GM23338 (cell line): ENCODE results near the gene ARHGEF1. TPM values are rescaled to one million over a fixed set of nuclear protein-coding genes. Genes with fewer than 3 reads are reported as not detected.

Experiments used
- ATAC-seq: fragments of 200-7000 bp; cut with Tn5 transposase; 3 replicates; pipeline ENCODE4 v1.9.1; 2020
- DNase-seq: peaks from one replicate; pipeline ENCODE4 v3.0.0-alpha.2; 2015; ENCODE audit warnings: low spot score
- H2AFZ ChIP-seq: fragments of 200-600 bp; sonication (generic); 2 replicates; pipeline ENCODE4 v1.8.0; 2016; ENCODE audit warnings: antibody characterized with exemption, mild to moderate bottlenecking, moderate library complexity
- H3F3A ChIP-seq: fragments of 200-600 bp; sonication (generic); replicated peaks from 2 replicates; pipeline ENCODE4 v1.8.0; 2017; ENCODE audit warnings: antibody characterized with exemption, mixed run types, low read depth
- H3K27ac ChIP-seq: fragments of 200-600 bp; sonication (generic); 2 replicates; pipeline ENCODE4 v1.6.1; 2016; ENCODE audit warnings: low read depth
- H3K27me3 ChIP-seq: fragments of 200-600 bp; sonication (generic); 2 replicates; pipeline ENCODE4 v1.8.0; 2016; ENCODE audit warnings: mild to moderate bottlenecking, mixed run types, moderate library complexity; ENCODE audit not compliant: insufficient read depth
- H3K36me3 ChIP-seq: fragments of 200-600 bp; sonication (generic); 2 replicates; pipeline ENCODE4 v1.8.0; 2016; ENCODE audit warnings: mild to moderate bottlenecking; ENCODE audit not compliant: insufficient read depth
- H3K4me1 ChIP-seq: fragments of 200-600 bp; sonication (generic); 2 replicates; pipeline ENCODE4 v1.8.0; 2016; ENCODE audit warnings: mild to moderate bottlenecking, moderate library complexity; ENCODE audit not compliant: insufficient read depth
- H3K4me2 ChIP-seq: fragments of 200-600 bp; sonication (generic); 2 replicates; pipeline ENCODE4 v1.7.1; 2017; ENCODE audit warnings: mixed run types
- H3K4me3 ChIP-seq: fragments of 200-600 bp; sonication (generic); 2 replicates; pipeline ENCODE4 v1.6.1; 2016; ENCODE audit warnings: mixed run types
- H3K79me2 ChIP-seq: fragments of 200-600 bp; sonication (generic); replicated peaks from 2 replicates; pipeline ENCODE4 v1.8.0; 2017; ENCODE audit warnings: mild to moderate bottlenecking; ENCODE audit not compliant: insufficient read depth
- H3K9me2 ChIP-seq: fragments of 200-600 bp; sonication (generic); 2 replicates; pipeline ENCODE4 v1.8.0; 2017; ENCODE audit not compliant: insufficient read depth
- H4K20me1 ChIP-seq: fragments of 200-600 bp; sonication (generic); replicated peaks from 2 replicates; pipeline ENCODE4 v1.8.0; 2017; ENCODE audit warnings: mild to moderate bottlenecking; ENCODE audit not compliant: insufficient read depth
- H3K27ac Mint-ChIP-seq: 2 replicates; pipeline ENCODE4 v1.8.0; 2020; ENCODE audit warnings: inconsistent platforms, mild to moderate bottlenecking, moderate library complexity, mixed read lengths
- H3K27me3 Mint-ChIP-seq: 3 replicates; pipeline ENCODE4 v1.8.0; 2022; ENCODE audit warnings: low read depth, mild to moderate bottlenecking, moderate library complexity, mixed read lengths, inconsistent platforms; ENCODE audit not compliant: insufficient read depth, poor library complexity
- H3K36me3 Mint-ChIP-seq: 3 replicates; pipeline ENCODE4 v1.8.0; 2021; ENCODE audit warnings: low read depth, mild to moderate bottlenecking, inconsistent platforms, moderate library complexity, mixed read lengths
- H3K4me1 Mint-ChIP-seq: 3 replicates; pipeline ENCODE4 v1.8.0; 2020; ENCODE audit warnings: mild to moderate bottlenecking, inconsistent platforms, mixed read lengths
- H3K4me3 Mint-ChIP-seq: 3 replicates; pipeline ENCODE4 v1.8.0; 2021; ENCODE audit warnings: moderate library complexity, mild to moderate bottlenecking, inconsistent platforms, mixed read lengths
- H3K9me3 Mint-ChIP-seq: 3 replicates; pipeline ENCODE4 v1.8.0; 2020; ENCODE audit warnings: moderate library complexity, mild to moderate bottlenecking, inconsistent platforms, mixed read lengths
- EZH2 ChIP-seq: fragments of 200-600 bp; sonication (generic); IDR thresholded peaks from one replicate; pipeline ENCODE4 v1.8.0; 2017; ENCODE audit warnings: antibody characterized with exemption, mild to moderate bottlenecking, low read depth; ENCODE audit not compliant: unreplicated experiment
- POLR2AphosphoS5 ChIP-seq: IDR thresholded peaks from 2 replicates; pipeline ENCODE4 v1.6.1; 2016; ENCODE audit warnings: antibody characterized with exemption, low read depth
- ZNF331 ChIP-seq: fragments of 250-450 bp; sonication (Bioruptor Pico); IDR thresholded peaks from 2 replicates; pipeline ENCODE4 v1.5.0; 2020; ENCODE audit warnings: low read depth, mild to moderate bottlenecking, moderate library complexity
- ZNF462 ChIP-seq: fragments of 250-450 bp; sonication (Bioruptor Pico); IDR thresholded peaks from 2 replicates; pipeline ENCODE4 v1.5.0; 2020; ENCODE audit warnings: mild to moderate bottlenecking, moderate library complexity
- polyA plus RNA-seq: library from polyadenylated mRNA; unstranded; fragments of >200 nt; fragmentation: Nextera tagmentation; extraction: Ambion mirVana; gene quantifications from 2 replicates; pipeline ENCODE4 v1.2.1, GENCODE V29; 2016
- total RNA-seq: library from RNA; depleted of rRNA; stranded (reverse); fragments of >200 nt; shearing (Covaris generic); gene quantifications from 2 replicates; pipeline ENCODE4 v1.2.3, GENCODE V29; 2014

ARHGEF1 gene
- total and polyA plus RNA-seq, 2 experiments from 2014 or later, result 41.3 to 44.7 TPM

DNA sequence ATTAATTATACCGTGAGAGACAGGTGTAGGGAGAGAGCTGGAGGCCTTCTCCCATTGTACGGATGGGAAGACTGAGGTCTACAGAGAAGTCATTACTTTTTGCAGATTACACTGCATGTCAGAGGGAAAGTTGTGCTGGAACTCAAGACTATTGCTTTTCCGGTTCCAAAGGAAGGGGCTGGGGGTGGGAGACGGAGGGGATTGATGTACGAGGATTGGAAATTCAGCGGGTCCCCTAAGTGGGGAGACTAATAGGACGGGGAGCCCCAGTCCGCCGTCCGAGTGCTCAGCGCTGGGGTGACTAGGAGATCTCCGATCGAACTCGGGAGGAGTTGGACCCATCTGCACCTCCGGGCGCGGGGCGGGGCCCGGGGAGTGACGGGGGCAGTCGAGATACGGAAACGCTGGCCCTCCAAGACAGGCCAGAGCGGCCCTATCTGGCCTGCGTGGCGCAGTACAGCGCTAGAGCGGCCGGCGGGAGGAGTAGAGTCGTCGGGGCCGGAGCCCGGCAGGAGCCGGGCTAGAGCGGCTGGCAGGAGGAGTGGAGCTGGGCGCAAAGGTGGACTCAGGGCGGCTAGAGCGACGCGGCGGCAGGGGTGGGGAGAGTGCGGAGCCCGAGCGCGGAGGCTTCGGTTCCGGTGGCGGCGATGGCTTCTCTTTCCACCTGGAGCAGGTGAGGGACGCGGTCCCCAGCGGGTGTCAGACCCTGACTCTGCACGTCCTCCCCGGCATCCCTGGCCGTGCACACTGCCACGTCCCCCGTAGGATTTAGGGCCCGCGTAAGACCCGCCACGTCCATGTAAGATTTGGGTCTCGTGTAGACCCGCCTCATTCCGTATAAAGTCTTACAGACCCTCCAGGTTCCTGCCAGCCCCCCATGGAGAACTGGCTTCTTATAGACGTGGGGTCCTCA, 1.1 kb downstream of the ARHGEF1 start (continued):
- TF ChIP-seq ZNF462 (CRISPR knock-in tag), result no peak

GRCh38 chr19:41886761-41887710, 4.1 kb downstream of the ARHGEF1 start:
- peaks cover 16% of the 10 kb centered on the region for H3K27me3 ChIP-seq
- peaks cover 31% of the 10 kb centered on the region for H3K4me1 ChIP-seq
- H2AFZ ChIP-seq, result no peak overlapping the region
- H3K79me2 ChIP-seq, result peaks cover 6% of the 10 kb centered on the region; the same call in 1 of the 2 replicates
- H3K4me3 Mint-ChIP-seq, result peak overlapping the region; percentile 40
- peak overlapping the region; percentile 38 for H3K4me3 ChIP-seq
- H3K9me2 ChIP-seq, result no peaks in the 10 kb centered on the region
- H3K27ac Mint-ChIP-seq, result peak overlapping the region; percentile 12
- DNase-seq (peak; percentile 64), ATAC-seq (no peak; the same call in 2 of the 3 replicates)
- no peaks in the 10 kb centered on the region for H3K36me3 ChIP-seq
- H3K36me3 Mint-ChIP-seq, result peaks cover 15% of the 10 kb centered on the region; the same call in 2 of the 3 replicates
- H3F3A ChIP-seq, result peaks cover 30% of the 10 kb centered on the region
- peak overlapping the region; percentile 73 for H3K4me2 ChIP-seq
- peaks cover 4% of the 10 kb centered on the region; the same call in 1 of the 2 replicates for H4K20me1 ChIP-seq
- peak overlapping the region; percentile 86 for H3K27ac ChIP-seq
- peaks cover 16% of the 10 kb centered on the region for H3K27me3 Mint-ChIP-seq
- H3K4me1 Mint-ChIP-seq, result peaks cover 44% of the 10 kb centered on the region
- peaks cover 7% of the 10 kb centered on the region; the same call in 2 of the 3 replicates for H3K9me3 Mint-ChIP-seq
- TF ChIP-seq ZNF331 (CRISPR knock-in tag) (no peak), ZNF462 (CRISPR knock-in tag) (no peak), EZH2 (no peak), POLR2AphosphoS5 (no peak)
